Erythroblast (primary cell): ENCODE measurements around the gene SMTNL2.

Source experiments
- GATA1 ChIP-seq: IDR thresholded peaks from 2 replicates; pipeline ENCODE4 v1.6.1; 2011; ENCODE audit warnings: low read depth, mild to moderate bottlenecking, control low read depth, low read length, moderate library complexity
- POLR2A ChIP-seq: IDR thresholded peaks from 2 replicates; pipeline ENCODE4 v1.6.1; 2011; ENCODE audit warnings: mild to moderate bottlenecking, low read length

- TF ChIP-seq POLR2A (no peak), GATA1 (no peak)
Observed at GRCh38 chr17:4544135-4544950, 40.0 kb upstream of the SMTNL2 start.
